ENCODE measurements around the gene SHISAL1.
"Not testable (repeated sequence)": the region's sequence is repeated elsewhere in the genome, so short reads cannot be mapped to it uniquely, and the experiment has no call there.

The SHISAL1 gene

DNA sequence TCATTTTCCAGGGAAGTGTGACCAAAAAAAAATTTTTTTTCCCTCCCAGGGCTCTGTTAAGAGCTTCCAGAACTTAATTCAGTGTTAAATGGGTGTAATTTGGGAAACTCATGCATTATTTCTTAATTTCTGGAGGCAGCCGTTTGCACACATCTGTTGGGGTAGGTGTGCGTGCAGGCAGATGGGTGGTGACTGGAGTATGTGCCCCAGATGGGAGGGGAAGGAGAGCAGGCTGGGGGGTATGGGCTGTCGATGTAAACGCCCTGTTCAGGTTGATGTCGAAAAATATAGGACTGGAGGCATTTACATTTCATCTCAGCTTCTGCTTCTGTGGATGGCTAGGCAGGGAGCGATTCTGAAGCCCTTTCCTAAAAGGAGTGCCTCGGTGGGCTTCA is 13.7 kb upstream of the SHISAL1 start:
- intact Hi-C loops (cut with micrococcal nuclease): no loop called here
- H3K9me3 Mint-ChIP-seq: peaks cover 6% of the 10 kb centered on the region
- H3K4me3 Mint-ChIP-seq: peak overlapping the region; percentile 75
- no peaks in the 10 kb centered on the region for H3K36me3 Mint-ChIP-seq (ENCODE audit: low read depth)
- peaks cover 24% of the 10 kb centered on the region for H3K4me1 Mint-ChIP-seq (ENCODE audit: low read depth)
- no peak overlapping the region for H3K27ac Mint-ChIP-seq
- H3K27me3 Mint-ChIP-seq: peaks cover 71% of the 10 kb centered on the region

DNA sequence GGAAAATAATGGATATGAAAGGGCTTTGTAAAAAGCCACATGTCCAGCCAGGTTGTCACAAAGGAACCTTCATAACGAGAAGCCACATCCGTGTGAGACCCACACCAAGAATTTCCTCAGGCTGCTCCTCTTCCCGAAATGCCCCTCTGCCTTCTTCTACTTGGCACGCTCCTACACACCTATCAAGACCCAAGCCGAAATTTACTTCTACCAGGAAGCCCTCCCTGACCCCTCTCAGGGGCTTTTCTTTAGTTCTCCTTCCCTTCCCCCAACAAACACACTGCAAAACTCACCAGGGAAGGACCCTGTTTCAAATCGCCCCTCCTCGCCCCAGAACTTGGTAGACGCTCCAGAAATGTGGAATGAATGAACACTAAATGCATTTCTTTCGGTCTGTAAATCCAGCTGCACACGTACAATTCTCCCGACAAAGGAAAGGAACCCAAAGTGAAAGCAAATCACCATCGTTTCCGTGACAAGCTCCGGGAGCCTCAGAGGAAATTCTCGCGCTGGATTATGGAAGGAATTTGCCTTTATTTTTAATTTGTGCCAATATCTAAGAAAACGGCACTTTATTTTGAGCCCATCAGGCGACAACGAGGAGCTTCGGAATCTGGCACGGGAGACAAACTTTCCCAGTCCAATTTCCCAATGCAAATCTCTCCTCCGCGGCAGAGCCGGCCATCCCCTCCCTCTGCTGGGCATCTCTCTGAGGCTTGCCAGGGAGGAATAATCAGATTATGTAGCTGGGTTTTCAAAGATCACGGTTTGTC is 13.2 kb upstream of the SHISAL1 start:
- Mint-ChIP-seq H3K27ac (peak overlapping the region; percentile 17), H3K36me3 (ENCODE audit: low read depth) (no peaks in the 10 kb centered on the region), H3K9me3 (peaks cover 6% of the 10 kb centered on the region), H3K27me3 (peaks cover 71% of the 10 kb centered on the region), H3K4me3 (peak overlapping the region; percentile 75), H3K4me1 (ENCODE audit: low read depth) (peaks cover 24% of the 10 kb centered on the region)
- intact Hi-C loops (cut with micrococcal nuclease): no loop called here

DNA sequence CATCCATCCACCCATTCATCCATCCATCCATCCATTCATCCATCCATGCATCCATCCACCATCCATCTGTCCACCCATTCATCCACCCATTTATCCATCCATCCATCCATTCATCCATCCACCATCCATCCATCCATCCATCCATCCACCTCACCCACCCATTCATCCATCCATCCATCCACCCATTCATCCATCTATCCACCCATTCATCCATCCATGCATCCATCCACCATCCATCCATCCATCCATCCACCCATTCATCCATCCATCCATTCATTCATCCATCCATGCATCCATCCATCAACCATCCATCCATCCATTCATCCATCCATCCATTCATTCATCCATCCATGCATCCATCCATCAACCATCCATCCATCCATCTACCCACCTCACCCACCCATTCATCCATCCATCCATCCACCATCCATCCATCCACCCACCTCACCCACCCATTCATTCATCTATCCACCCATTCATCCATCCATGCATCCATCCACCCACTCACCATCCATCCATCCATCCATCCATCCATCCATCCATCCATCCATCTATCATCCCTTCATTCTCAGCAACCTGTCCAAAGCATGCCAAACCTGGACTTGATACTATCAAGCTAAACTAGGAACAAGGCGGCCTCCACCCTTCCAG is 10.5 kb upstream of the SHISAL1 start:
- Mint-ChIP-seq H3K27me3 (peaks cover 48% of the 10 kb centered on the region), H3K4me1 (ENCODE audit: low read depth) (peaks cover 12% of the 10 kb centered on the region)
- H3K9me3 Mint-ChIP-seq; H3K27ac Mint-ChIP-seq; H3K4me3 Mint-ChIP-seq; intact Hi-C loops (cut with micrococcal nuclease); H3K36me3 Mint-ChIP-seq (ENCODE audit: low read depth): not testable (repeated sequence)

DNA sequence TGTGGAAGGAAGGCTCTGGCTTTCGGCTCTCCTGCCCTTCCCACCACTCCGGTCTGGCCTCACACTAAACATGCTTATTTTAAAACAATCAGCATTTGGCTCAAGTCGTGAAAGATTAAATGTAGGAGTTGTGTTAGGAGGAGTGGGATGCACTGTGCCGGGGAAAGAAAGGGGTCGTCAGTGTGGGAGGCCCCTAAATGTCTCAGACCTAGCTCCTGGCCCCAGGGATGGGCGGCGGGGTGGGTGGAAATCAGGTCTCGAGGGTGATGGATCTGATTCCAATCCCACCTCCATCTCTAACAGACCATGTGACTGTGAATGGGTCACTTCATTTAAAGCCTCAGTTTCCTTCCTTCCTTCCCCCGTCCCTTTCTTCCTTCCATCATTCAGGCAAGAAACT is 6.9 kb upstream of the SHISAL1 start:
- Mint-ChIP-seq H3K9me3 (peaks cover 6% of the 10 kb centered on the region), H3K27ac (no peak overlapping the region), H3K36me3 (ENCODE audit: low read depth) (no peaks in the 10 kb centered on the region), H3K4me1 (ENCODE audit: low read depth) (no peaks in the 10 kb centered on the region), H3K27me3 (peaks cover 16% of the 10 kb centered on the region), H3K4me3 (no peak overlapping the region)
- intact Hi-C loops (cut with micrococcal nuclease): no loop called here

DNA sequence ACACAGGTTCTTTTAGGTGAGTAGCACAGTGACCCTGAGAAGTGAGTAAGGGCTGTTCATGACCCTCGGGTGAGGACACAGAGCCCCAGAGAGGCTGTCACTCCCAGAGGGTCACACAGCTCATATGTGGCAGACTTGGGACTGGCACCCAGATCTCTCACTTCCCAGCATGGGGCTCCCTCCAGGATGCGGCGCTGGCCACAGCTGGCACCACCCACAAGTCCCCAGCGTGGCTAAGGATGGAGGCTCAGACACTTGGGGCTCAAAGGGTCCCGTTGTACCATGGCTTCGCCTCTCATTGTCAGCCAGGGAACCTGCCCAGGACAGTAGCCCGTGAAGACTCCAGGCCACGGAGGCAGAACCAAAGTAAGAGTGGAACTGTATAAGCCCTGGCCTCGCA is 6.0 kb upstream of the SHISAL1 start:
- no peak overlapping the region for H3K27ac Mint-ChIP-seq
- H3K9me3 Mint-ChIP-seq: peaks cover 6% of the 10 kb centered on the region
- H3K36me3 Mint-ChIP-seq (ENCODE audit: low read depth): no peaks in the 10 kb centered on the region
- no peak overlapping the region for H3K4me3 Mint-ChIP-seq
- peaks cover 12% of the 10 kb centered on the region for H3K27me3 Mint-ChIP-seq
- intact Hi-C loops (cut with micrococcal nuclease): no loop called here
- H3K4me1 Mint-ChIP-seq (ENCODE audit: low read depth): no peaks in the 10 kb centered on the region

DNA sequence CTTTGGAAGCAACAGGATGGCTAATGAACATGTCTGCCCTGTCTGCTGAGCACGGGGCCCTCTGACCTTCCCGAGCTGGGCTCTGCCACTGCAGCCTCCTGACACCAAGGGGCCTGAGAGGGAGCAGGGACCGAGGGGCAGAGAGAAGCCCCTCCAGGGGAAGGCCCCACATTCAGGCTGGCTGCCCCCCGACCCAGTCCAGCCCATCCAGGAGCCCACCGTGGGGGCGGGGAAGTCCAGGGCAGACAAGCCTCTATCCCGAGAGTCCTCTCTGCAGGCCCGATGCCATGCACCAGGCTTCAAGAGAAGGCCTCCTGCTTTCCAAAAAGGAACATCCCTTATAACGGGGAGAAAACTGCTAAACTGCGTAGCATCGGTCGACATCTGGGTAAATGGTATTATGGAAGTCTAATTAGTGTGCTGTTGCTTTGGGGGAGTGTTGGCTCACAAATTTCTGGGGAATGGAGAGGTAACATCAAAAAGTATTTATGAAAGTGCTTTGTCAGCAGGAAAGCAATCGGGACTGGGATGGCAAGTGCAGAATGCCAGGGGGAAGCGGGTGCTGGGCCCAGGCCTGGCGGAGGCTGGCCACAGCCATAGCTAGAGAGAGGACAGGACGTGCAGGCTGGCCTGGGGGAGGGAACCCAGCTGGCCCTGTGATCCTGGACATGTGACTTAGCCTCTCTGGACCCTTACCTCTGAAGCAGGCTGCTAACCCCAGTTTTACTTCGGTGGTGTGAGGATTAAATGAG is 5.3 kb upstream of the SHISAL1 start:
- no peak overlapping the region for H3K4me3 Mint-ChIP-seq
- no peak overlapping the region for H3K27ac Mint-ChIP-seq
- H3K36me3 Mint-ChIP-seq (ENCODE audit: low read depth): no peaks in the 10 kb centered on the region
- H3K4me1 Mint-ChIP-seq (ENCODE audit: low read depth): no peaks in the 10 kb centered on the region
- H3K9me3 Mint-ChIP-seq: peaks cover 1% of the 10 kb centered on the region
- peaks cover 6% of the 10 kb centered on the region for H3K27me3 Mint-ChIP-seq
- intact Hi-C loops (cut with micrococcal nuclease): no loop called here

DNA sequence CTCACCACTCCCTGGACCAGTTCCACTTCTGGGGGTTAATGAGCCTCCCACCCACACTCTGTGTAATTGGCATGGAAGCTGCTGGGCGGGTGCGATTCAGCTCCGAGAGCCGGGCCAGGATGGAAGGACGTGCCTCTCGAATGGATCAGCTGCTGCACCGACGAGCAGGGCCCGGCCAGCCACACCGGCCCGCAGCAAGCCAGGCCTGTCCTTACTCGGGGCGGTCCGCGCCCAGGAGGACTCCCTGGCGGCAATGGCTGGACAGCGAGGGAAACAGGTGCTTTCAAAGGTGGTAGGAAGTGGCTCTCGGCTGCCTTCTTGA is 4.3 kb upstream of the SHISAL1 start:
- no peaks in the 10 kb centered on the region for H3K4me1 Mint-ChIP-seq (ENCODE audit: low read depth)

DNA sequence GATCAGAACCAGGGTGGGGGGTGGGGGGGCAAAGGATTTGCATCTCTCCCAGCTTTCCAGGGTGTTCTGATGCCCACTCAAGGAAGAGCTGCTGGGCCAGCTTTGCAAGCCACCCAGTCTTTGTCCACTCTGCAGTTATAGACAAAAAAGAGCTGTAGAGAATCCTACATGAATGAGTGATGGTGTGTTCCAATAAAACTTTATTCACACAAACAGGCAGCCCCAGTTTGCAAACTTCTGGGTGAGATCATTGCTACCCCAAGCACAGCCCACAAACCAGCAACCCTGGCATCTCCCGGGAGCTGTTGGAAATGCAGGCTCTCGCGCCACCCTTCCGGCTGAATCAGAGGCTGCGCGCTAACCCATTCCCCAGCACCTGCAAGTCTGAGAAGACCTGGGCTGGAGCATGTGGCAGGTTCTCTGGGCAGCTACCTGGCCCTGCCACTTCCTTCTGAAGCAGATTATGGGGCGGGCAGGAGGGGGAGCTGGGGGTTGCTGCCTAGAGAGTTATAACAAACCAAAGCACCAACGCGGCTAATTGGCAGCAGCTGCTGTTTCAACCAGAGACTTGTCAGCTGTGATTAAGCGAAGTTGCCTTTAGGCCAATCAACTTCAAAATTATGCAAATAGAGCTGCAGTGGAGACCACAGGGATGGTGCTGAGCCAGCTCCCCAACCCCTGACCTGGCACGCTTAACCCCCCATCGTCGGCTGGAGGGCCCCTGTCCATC is 3.8 kb upstream of the SHISAL1 start:
- H3K27ac Mint-ChIP-seq: no peak overlapping the region
- H3K9me3 Mint-ChIP-seq: no peaks in the 10 kb centered on the region
- no peaks in the 10 kb centered on the region for H3K36me3 Mint-ChIP-seq (ENCODE audit: low read depth)
- intact Hi-C loops (cut with micrococcal nuclease): no loop called here
- H3K27me3 Mint-ChIP-seq: peaks cover 2% of the 10 kb centered on the region
- H3K4me1 Mint-ChIP-seq (ENCODE audit: low read depth): no peaks in the 10 kb centered on the region
- H3K4me3 Mint-ChIP-seq: no peak overlapping the region

More for the DNA sequence above, 4.3 kb upstream of the SHISAL1 start:
- H3K27ac Mint-ChIP-seq: no peak overlapping the region
- H3K27me3 Mint-ChIP-seq: peaks cover 2% of the 10 kb centered on the region
- intact Hi-C loops (cut with micrococcal nuclease): no loop called here
- H3K9me3 Mint-ChIP-seq: no peaks in the 10 kb centered on the region
- H3K4me3 Mint-ChIP-seq: no peak overlapping the region
- no peaks in the 10 kb centered on the region for H3K36me3 Mint-ChIP-seq (ENCODE audit: low read depth)

DNA sequence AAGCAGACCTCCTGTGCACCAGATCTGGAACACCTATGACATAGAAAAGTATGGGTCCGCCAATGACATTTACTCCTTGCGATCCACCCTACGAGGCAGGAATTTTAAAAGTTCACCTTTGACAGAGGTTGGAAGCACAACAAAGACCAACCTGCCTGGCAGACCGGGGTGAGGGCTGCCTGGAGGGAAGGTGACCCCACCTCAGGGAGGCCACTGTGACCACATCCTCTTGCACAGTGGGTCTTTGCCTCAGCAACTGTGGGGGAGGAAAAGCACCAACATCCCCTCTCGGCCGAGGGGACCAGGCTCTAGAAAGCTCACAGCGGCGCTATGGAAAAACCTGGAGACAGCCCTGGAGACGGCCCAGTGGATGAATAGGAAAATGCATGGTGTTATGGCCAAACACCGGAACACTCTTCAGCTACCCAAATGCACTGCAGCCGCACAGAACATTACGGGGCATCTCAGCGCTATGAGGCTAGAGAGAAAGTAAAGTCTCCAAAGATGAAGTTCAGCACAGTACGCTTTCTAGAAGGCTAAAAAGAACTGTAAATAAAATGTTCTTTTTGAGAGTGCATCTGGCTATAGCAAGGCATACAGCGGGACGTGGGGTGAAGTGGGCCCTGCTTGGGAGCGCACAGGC is 1.8 kb upstream of the SHISAL1 start:
- Mint-ChIP-seq H3K27ac (no peak overlapping the region), H3K36me3 (ENCODE audit: low read depth) (no peaks in the 10 kb centered on the region), H3K27me3 (no peaks in the 10 kb centered on the region), H3K9me3 (no peaks in the 10 kb centered on the region), H3K4me3 (no peak overlapping the region), H3K4me1 (ENCODE audit: low read depth) (no peaks in the 10 kb centered on the region)
- intact Hi-C loops (cut with micrococcal nuclease): no loop called here

DNA sequence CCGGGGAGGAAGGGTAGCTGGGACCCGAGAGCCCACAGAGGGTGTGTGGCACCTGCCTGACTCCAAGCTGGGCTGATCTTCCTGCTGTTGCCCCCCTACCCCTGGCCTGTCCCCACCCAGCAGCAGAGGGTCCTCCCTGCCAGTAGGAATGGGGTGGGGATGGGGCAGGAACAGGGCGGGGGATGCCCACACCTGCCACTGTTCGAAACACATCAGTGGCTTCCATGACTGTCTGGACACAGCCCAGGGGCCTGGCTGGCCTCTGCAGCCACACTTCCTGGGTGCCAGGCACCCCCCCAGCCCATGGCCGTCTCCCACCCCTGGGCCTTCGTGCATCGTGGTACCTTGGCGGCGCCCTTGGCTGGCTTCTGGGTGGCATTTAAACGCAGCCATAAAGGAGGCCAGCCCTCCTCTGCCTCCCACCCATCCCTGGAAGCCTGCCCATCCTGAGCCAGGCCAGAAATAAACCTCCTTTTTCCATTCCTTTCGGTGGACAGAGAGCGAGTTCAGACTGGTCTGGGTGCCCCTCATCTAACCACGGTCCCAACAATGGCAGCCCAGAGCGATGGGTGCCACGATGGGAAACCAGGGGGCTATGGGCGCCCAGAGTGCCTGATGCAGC is 745 bp upstream of the SHISAL1 start:
- Mint-ChIP-seq H3K27ac (no peak overlapping the region), H3K36me3 (ENCODE audit: low read depth) (no peaks in the 10 kb centered on the region)
- intact Hi-C loops (cut with micrococcal nuclease): no loop called here

DNA sequence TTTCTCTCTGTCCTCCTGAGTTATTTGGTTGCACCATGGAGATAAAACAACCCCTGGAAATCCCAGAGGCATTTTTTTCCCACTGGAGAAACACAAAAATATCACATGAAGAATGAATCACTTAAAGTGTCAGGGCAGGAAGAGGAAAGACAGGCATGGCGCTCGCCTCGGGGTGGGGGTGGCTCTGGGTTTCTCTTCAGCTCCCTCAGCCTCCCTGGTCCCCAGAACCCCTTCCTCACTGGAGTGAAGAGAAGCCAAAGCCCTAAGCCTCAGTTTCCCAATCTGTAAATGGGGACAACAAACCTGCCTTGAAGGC is 938 bp downstream of the SHISAL1 start:
- Mint-ChIP-seq H3K4me3 (no peak overlapping the region), H3K9me3 (no peaks in the 10 kb centered on the region), H3K27ac (no peak overlapping the region), H3K36me3 (ENCODE audit: low read depth) (no peaks in the 10 kb centered on the region), H3K4me1 (ENCODE audit: low read depth) (peaks cover 7% of the 10 kb centered on the region), H3K27me3 (peaks cover 1% of the 10 kb centered on the region)
- intact Hi-C loops (cut with micrococcal nuclease): no loop called here

More for the DNA sequence above, 745 bp upstream of the SHISAL1 start:
- no peak overlapping the region for H3K4me3 Mint-ChIP-seq
- H3K27me3 Mint-ChIP-seq: no peaks in the 10 kb centered on the region
- H3K4me1 Mint-ChIP-seq (ENCODE audit: low read depth): peaks cover 7% of the 10 kb centered on the region
- no peaks in the 10 kb centered on the region for H3K9me3 Mint-ChIP-seq

DNA sequence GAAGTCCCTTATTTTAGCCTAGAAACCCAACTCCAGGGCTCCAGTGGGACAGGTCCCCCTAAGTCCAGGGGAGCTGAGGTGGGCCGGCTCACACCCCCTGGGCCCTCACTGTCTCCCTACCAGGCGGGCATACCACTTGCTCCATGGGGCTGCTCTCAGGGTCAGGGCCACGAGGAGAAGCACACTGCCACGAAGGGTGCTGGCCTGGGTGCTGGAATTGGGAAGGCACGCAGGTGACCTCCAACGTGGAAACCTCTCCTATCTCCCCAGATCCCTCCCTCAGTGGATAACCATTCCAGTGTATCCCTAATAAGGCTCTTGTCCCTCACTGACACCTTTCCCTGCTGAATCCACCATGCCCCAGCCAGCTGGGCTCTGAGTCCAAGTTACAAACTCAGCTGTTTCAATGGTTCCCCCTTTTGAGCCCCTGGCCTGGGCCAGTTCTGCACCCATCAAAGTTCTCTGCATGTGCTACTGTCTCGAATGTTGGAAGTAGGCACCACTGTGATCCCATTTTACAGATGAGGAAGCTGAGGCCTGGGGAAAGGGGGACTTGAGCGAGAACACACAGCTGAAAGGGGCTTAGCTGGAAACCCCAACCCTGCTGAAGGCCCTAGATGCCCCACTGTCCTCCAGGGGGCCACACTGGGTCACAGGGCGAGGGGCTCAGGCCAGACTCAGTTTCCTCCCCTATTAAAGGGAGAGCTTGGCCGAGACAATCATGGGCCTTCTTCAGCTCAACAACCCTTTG is 1.5 kb downstream of the SHISAL1 start:
- H3K4me1 Mint-ChIP-seq (ENCODE audit: low read depth): peaks cover 7% of the 10 kb centered on the region
- H3K4me3 Mint-ChIP-seq: no peak overlapping the region
- no peaks in the 10 kb centered on the region for H3K9me3 Mint-ChIP-seq
- H3K27me3 Mint-ChIP-seq: peaks cover 1% of the 10 kb centered on the region
- no peaks in the 10 kb centered on the region for H3K36me3 Mint-ChIP-seq (ENCODE audit: low read depth)
- H3K27ac Mint-ChIP-seq: no peak overlapping the region
- intact Hi-C loops (cut with micrococcal nuclease): no loop called here

DNA sequence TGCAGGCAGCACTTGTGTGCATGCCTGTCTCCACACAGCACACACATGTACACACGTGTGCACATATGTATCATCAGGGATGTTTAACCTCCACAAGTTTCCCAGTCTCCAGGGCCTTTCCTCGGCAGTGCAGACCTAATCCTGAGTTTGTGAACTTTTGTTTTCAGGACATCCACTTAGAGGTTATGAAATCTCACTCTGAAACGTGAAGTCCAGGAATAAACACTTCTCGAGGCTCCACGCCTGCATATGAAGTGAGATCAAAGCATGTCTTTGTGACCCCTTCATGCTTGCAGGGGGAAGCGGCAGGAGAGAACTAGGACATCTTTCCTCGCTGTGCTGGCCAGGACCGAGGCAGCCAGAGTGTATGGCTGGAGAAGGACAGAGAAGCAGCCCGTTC is 3.1 kb downstream of the SHISAL1 start:
- Mint-ChIP-seq H3K27ac (no peak overlapping the region), H3K27me3 (peaks cover 1% of the 10 kb centered on the region), H3K36me3 (ENCODE audit: low read depth) (no peaks in the 10 kb centered on the region), H3K4me1 (ENCODE audit: low read depth) (peaks cover 7% of the 10 kb centered on the region), H3K9me3 (no peaks in the 10 kb centered on the region), H3K4me3 (no peak overlapping the region)
- intact Hi-C loops (cut with micrococcal nuclease): no loop called here
